GM19468 (cell line): ENCODE data around the gene DAB1.

Experiments used
- ATAC-seq: cut with Tn5 transposase; IDR thresholded peaks from one replicate; pipeline ENCODE4 v1.9.1; 2021; ENCODE audit warnings: mild to moderate bottlenecking, moderate library complexity, moderate number of reproducible peaks; ENCODE audit not compliant: unreplicated experiment; ENCODE audit errors: extremely low read depth

Gene DAB1

DNA sequence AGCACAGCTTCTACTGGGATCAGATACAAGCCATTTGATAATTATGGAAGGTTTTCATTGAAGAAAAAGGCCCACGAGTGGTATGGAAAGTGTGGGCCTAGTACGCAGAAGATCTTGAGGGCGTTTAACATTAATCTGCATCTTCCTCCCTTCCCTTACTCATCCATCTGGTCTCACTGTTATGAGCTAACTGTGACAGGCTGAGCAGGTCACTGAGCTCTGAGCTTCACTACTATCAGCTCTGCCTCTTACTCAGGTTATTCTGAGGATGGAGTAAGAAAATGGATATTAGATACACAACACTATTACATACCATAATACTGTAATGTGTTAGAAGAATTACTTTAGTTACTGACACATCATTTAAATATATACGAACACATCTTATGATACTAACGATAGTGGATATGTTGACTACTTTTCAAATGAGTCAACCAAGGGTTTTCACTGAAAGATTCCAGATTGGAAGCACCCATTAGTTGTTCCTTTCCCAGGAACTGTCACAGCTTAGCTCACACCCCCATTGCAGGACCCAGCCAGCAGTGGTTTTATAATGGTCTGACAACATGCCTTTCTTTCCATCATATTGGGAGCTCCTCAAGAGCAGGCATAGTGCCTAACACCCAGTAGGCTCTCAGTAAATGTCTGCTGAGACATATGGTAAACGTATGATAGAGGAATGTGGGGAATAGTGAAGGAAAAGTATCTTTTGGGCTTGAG lies 360.3 kb downstream of the DAB1 start:
- no peak for ATAC-seq

DNA sequence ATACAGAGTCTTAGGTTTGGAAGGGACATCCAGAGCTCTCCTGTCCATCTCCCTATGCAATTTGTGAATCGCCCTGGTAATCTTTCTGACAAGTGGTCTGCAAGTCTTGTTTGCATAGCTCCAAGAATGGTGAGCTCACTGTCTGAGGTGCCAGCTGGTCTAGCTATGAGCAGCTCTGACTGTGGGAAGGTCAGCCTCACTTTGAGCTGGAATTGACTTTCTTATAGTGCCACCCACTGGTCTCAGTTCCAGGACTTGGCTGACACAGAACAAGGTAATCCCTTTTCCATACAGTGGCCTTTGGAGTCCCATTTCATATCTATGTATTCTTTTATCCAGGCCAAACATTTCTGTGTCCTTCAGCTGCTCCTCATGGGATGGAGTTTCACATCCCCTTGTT lies 362.5 kb downstream of the DAB1 start:
- ATAC-seq = no peak

DNA sequence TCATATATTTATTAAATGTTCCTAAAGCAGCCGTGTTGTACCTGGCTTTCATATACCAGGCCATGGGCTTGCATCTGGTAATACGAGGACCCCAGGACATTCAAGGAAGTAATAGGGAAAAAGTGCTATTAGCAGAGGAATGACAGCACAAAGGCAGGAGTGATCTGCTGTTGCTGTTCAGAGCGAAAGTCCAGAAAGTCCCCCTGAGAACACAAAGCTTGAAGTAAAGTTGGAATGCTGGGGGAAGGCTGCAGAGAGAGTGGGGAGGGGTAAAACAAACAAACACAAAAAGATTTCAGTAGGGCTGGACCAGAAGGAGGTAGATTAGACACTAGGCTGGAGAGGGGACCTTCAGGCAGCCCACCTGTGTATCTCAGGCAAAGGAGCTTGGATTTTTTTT lies 363.4 kb downstream of the DAB1 start:
- ATAC-seq = no peak

DNA sequence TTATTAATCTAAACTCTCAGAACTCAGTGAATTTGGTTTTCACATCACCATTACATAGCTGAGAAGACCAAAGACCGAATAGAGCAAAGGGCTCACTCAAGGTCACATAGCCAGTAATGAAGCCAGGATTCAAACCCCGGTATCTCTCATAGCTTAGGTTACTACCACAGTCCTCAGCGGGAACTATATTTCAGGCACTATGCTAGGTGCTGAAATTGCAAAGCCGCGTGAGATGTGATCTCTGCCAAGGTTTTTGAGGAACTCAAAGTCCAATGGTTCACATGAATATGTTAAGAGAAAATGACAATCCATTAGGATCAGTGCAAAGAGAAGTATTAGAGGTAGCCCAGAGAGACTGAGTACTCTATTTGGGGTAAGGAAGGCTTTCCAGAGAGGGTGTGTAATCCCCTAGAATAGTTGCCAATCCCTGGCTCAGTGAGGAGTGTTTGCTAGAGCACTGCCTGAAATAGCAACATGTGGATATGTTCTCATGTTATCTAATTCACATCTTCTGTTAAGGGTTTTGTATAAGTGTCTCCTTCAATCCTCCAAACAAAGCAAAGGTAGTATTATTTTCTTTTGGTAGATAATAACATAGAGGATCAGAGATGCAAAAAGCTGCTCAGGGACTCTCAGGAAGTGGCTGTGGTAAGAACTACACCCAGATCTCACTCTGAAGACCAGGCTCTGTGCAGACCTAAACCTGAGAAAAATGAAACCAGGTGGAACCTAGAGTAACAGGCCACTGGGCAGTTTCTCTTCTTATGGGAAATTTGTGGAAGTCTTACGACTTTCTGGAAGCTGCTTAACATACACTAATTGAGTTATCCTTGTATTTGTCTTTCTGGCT lies 365.0 kb downstream of the DAB1 start:
- no peak for ATAC-seq

DNA sequence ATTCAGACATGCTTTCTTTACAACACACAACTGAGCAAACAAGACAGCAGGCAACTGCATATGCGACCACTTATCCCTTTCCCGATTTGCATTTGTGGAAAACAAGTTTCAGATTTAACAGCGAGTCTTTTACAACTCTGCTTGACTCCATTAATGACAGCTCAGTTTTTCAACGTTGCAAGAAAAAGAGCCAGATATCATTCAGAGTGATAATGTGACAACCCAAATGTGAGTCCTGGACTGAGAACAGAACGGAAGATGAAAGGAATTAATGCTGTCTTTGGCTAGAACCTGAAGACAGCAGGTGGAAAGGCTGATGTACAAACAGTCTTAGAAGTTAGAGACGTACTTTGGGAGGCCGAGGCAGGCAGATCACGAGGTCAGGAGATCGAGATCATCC lies 375.0 kb downstream of the DAB1 start:
- no peak for ATAC-seq

DNA sequence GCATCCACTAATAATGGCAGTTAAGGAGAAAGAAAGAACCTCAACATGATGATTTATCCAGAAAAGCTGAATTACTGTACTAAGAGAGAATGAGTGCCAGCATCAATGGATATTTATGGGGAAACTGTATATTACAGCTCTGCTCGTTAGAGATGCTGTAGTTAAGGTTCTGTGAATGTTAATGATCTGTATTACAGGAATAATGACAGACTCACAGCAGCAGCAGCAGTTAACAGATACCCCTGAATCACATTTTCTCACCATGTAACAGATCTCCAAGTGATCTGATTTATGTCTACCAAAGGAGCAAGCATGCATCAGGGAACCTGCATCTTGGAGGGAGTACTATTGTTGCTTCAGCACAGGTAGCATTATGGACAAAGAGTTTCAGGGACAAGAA lies 377.4 kb downstream of the DAB1 start:
- ATAC-seq = no peak

DNA sequence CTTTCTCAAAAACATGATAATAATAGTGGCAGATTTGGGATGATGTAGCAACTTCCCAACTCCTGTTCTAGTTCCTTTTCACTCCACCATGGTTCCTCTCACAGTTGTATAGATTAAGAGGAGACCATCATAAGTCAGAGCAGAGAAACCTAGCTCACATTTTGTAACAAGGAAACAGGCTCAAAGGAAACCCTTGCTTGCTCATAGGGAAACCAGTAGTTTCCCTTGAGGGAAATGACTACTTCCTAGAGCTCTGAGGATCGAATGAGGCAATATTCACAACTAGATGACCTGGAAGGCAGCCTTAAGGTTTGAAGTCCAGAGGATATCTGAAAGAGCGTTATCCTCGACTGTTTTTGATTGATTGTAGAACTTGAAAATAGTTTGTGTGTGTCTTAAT lies 382.0 kb downstream of the DAB1 start:
- ATAC-seq = no peak

DNA sequence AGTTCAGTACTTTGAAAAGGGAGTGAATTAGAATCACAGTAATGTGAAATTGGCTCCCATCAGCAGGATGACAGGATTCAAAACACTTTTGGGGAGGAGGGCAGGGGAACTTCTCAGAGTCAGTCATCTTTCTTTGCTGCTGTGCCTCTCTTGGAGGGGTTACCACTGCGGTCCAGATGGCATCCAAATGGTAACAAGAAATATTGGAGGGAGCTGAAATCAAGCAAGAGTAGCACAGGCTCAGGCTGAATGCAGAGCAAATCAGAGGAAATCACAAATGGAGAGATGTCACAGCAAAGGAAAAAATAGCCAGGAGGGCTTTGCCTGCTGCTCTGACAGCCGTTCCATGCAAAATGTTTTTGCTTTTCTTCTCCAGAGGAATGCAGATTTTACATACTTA lies 383.0 kb downstream of the DAB1 start:
- ATAC-seq = no peak

DNA sequence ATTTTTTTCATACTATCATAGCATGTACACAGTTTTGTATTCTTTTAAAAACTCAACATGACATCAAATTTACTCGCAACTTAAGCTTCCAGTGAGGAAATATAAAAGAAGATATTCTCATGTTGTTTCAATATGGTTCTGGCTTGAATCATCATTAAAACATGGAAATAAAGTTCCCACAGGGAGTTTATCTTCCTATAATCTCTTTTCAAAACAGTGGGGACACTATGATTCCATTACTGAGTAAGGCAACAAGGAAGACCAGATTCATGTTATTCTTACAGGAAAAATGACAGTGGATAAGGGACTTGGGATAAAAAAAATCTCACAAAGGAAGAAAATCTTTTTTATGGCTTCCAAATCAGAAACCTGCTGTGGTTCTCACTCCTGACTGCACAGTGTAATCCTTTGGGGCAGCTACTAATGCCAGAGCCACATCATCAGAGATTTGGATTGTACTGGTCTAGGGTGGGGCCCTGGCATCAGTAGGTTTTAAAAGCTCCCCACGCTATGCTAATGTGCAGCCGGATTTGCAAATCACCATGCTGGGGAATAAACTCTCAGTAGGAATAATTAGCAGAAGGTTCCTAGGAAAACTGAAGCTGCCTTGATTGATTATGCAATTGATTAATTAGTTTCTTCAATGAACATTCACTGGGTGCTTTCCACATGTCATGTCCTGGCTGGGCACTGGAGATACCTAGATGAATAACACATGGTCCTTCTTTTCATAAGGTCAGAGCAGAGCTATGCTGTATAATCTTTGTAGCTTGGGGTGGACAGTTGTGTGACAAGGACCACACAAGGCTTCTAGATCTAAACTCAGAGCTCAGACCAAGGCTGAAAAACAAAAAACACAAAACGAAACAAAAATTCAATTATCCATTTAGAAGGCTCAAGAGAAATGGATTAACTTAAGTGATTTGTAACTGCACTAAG lies 386.9 kb downstream of the DAB1 start:
- ATAC-seq = no peak

DNA sequence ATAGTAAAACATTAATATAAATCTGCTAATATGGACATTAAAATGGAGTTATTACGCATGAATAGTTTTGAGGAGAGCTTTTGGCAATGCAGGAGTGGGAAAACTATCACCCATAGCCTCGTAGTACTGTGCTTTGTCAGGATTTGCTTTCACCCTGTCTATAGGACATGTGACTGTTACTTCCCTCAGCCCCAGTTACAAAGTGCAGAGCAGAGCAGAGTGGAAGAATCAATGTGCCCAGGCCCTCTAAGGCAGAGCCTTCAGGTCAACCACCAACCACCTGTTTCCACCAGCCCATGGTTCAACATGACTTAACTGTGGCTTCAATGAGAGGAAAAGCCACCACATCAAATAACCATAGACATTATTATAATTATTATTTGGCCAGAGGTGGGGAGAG lies 389.1 kb downstream of the DAB1 start:
- no peak for ATAC-seq

DNA sequence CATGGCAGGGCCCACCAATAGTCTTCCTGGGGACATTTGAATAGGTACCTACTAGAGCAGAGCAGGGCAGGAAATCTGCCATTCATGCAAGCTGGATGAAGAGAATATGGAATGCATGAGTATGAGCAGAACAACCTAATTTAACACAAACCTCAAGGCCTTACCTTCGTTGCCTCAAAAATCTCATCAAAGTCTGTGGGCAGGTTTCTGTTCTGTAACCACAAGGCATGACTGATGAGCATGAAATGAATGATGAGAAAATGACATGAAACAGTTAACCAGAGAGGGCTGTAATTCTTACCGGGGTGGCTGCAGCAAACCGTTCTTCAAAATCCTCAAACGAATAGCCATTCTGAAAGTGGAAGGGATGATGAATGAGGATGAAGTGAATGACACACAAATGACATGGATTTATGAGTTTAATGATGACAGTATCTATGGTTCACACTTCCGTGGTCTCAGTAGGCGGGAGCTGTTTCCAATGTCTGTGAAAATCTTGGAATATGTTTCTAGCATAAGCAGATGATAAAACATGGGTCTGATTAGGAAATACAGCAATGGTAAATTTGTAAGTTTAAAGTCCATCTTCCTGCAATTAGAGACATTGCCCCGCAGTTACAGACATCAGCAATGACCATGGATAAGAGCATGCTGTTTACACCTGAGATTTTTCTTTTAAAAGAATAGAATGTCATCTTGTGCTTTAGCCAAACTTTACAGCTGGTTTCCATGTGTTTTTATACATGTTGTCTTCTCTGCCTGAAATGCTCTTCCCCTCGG lies 390.4 kb downstream of the DAB1 start:
- no peak for ATAC-seq

DNA sequence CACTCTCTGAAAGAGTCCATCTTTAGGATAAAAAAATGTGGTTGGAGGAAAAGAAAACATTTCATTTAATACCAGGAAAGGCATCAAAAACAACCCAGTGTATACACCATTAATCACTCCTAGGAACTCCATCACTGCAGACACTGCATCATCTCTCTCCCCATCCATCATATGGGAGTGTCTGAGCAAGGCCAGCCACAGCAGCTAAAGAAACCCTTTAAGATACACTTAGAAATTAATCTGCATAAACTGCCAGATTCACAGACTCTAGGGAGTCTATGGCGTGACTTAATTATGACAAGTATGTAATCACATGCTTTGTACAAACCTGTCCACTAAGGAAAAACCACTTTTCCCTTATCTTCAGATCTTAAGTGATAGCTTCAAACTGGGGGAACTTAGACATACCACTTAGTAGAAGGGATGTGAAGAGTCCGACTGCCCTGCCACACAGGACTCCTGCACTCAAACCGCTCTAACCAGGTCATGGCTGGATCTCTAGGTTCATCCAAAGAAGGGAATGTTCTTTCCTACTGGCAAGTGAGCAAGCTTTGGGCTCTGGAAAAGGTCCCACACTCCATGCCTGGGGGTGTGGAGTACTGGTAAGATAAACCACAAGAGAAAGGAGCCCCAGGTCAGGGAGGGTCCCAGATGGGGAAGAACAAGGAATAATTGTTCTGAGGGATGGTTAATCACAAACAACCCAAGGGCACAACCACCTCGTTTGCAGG lies 397.1 kb downstream of the DAB1 start:
- ATAC-seq = no peak

DNA sequence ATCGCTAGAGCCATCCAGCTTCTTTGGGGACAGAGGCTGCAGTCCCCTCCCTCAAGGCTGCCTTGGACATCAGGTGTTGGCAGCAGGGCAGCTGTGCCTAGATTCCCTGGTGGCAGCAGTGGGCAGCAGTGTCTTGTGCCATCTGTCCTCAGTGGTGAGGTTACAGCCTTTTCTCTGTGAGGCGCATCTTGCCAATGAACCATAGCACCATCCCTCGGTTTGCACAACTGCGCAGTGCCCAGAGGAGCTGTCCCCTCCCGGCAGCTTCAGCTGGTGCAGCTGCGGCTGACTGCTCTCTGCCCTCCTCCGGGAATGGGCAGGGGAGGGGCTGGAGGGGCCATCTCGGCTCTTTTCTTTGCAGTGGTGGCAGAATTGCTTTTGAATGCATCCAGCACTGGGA lies 399.0 kb downstream of the DAB1 start:
- ATAC-seq = no peak

DNA sequence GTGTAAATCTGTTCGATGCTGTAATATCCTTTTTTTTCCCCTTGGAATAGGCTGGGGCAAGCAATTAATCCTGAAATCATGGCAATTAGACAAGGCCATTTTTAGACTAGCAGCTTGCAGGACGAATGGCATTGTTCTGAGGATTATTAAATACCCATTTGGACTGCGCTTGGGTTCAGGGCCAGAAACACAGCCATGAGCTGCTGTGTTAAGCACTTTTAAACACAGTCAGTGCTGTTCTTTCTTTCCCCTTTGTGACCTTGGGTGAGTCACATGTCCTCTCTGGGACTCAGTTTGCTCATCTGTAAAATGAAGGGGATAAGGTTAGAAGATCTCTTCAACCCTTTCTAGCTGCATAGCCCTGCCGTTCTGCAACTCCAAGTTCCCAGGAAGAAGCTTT lies 399.4 kb downstream of the DAB1 start:
- no peak for ATAC-seq

DNA sequence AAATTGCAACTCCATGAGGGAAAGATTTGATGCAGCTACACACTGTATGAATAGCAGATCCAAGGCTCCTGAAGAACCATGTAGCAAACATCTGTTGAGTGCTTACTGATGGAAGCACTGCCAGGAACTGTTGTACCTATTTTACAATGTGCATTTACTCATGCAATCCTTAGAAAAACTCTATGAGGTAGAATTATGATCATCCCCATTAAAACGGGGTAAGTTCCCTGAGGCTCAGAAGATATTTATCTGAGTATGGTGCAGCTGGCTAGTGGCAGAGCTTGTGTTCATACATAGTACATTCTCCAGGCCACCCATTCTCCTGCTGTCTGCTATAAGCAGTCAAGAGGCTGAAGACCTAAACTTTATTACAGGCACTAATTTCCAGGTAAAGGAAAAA lies 403.6 kb downstream of the DAB1 start:
- ATAC-seq = no peak

DNA sequence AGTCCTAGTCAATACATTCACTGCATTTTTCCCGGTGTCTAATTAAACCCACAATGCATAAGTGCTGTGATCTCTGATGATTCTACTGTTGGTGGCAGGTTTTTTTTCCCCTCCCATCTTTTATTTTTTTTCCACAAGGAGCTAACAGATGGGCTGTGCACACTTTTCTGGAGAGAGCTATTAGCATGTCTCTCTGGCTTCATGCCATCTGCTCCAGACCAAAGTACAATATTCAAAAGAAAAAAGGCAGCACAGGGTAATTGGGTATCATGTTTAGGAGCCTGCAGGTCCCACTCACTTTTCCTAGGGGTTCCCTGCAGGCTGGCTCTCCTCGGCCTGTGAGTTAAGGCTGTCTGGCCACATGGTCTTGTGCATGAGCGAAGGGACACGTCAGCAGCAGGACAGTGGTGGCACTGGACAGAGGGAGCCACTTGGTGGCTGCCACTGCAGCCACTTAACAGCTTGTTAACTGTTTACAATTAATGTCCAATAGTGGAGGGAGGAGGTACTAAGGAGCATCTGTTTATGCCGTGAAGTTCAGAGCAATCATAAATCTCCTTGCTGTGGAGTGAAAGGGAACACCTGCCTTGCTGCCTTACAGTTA lies 404.5 kb downstream of the DAB1 start:
- no peak for ATAC-seq

DNA sequence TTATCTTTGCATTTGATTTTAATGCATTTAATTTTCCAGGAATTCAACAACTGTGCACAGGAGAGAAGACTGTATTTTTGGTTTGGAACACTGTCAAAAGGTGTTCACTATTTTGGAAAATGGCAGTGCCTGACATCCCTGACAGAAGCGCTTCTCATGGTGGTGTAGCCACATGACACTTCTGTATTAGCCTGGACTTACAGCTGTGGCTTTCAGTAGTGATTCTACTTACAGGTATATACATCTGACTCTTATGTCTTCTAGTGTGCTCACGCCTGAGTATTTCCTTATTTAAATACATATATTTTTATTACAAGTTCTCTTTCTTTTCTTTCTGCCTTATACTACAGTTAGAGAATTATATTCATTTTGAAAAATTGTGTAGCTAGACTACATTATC lies 405.7 kb downstream of the DAB1 start:
- no peak for ATAC-seq

DNA sequence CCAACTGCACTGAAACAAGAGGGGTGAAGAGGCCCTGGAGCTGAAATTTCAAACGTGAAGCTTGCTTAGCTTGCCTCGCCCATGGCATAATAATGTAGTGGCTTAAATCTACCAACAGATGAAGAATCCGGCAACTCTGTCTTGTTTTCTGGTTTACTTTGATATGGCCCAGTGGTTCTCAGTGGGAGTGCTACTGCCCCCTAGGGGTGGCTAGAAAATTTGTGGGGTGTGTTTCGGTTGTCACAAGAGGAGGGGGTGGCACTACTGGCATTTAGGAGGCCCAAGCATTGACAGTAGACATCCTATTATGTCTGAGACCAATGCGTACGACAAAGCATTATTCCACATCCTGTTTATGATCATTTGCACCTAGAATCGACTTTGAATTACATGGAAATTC lies 406.1 kb downstream of the DAB1 start:
- ATAC-seq = no peak

DNA sequence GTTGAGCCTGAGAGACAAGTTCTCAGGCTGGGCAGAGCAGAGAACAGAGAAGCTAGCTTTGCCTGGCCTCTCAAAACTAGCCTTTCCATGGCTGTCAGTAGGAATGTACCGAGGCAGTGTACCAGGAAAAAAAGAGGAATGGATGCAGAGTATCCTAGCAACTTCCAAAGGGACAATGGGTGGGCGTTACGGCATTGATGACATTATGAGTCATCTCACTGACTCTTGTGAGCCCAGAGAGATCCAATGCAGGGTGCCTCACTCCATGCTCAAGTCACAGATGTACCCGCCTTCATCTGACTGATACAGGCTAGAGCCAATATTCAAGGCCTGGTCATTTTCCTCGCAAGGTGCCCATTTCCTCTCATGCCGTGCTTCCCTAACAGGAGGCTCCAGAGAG lies 406.7 kb downstream of the DAB1 start:
- ATAC-seq = no peak
